Erythroblast (primary cell): ENCODE data around the gene MMP1.

Source experiments
- GATA1 ChIP-seq: IDR thresholded peaks from 2 replicates; pipeline ENCODE4 v1.6.1; 2011; ENCODE audit warnings: low read depth, mild to moderate bottlenecking, control low read depth, low read length, moderate library complexity
- POLR2A ChIP-seq: IDR thresholded peaks from 2 replicates; pipeline ENCODE4 v1.6.1; 2011; ENCODE audit warnings: mild to moderate bottlenecking, low read length

DNA sequence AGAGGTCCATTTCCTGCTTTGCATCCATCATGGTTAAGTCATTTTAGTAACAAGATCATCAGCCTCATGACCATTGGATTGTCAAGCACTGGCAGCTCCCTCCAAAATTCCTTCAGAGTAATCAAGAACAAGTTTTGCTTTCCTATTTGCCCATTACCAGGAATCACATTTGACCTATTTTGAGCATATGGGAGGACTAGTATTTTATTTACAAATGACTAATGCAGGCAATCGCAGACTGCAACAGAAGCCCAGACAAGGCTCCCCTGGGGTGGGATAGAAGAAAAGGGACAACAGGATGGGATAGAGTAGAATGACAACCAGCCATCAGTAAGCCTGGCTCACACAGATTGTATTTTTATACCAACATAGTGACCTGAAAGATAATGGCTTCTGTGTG is 26.6 kb downstream of the MMP1 start:
- TF ChIP-seq POLR2A (no peak), GATA1 (no peak)
